Mucosa of descending colon (tissue), 3 donors: ENCODE results near the gene RAC3. TPM values are rescaled to one million over a fixed set of nuclear protein-coding genes. Genes with fewer than 3 reads are reported as not detected.
A peak's percentile ranks its signal among the peaks of the same experiment; 100 is the strongest.

Experiments used
- ATAC-seq: fragments of 200-7000 bp; cut with Tn5 transposase; one replicate; pipeline ENCODE4 v1.9.1; 2020; ENCODE audit warnings: mild to moderate bottlenecking, moderate library complexity
- DNase-seq, 3 donors: peaks; one replicate each; pipeline ENCODE4 v3.0.0-alpha.2; 2020
- H3K36me3 ChIP-seq: fragments of 200-600 bp; one replicate; pipeline ENCODE4 v1.8.0; 2021; ENCODE audit warnings: low read depth, mild to moderate bottlenecking
- H3K4me1 ChIP-seq: fragments of 200-600 bp; one replicate; pipeline ENCODE4 v1.8.0; 2021; ENCODE audit warnings: low read depth, mild to moderate bottlenecking
- H3K4me3 ChIP-seq: fragments of 200-600 bp; one replicate; pipeline ENCODE4 v1.8.0; 2021; ENCODE audit warnings: mild to moderate bottlenecking
- H3K9me3 ChIP-seq: fragments of 200-600 bp; one replicate; pipeline ENCODE4 v1.8.0; 2021; ENCODE audit warnings: mild to moderate bottlenecking
- CTCF ChIP-seq: fragments of 200-600 bp; IDR thresholded peaks from one replicate; pipeline ENCODE4 v1.8.0; 2022; ENCODE audit warnings: antibody characterized with exemption, mild to moderate bottlenecking
- intact Hi-C, 2 donors: fragments of 100-400 bp; cut with DNase I in 1 of 2; cut with micrococcal nuclease in 1 of 2; formaldehyde crosslinking; loops; one replicate each; pipeline versions ENCODE4 v1.11.0 to v1.11.1; 2022; cut with DNase I, micrococcal nuclease
- total RNA-seq, 3 donors: library from RNA; stranded (reverse); fragmentation: NEBNext Ultra II Directional in 2 of 3; extraction: Animal tissue kit (Norgen Biotek cat#: 25700) in 2 of 3; gene quantifications; one replicate each; pipeline versions ENCODE4 v1.2.1 to v1.2.4, GENCODE V29; 2021 to 2023
- donor health status: DM: no; HTN: no; CAD: no; lungs with moderate emphysema.
- donor health status: DM: no; HTN: no; CAD: no.
- donor health status: DM: no; HTN: yes; CAD: no.

The RAC3 gene
- total RNA-seq, 3 donors from 2014 or later, result 3.4 to 6.2 (median 4.2) TPM

DNA sequence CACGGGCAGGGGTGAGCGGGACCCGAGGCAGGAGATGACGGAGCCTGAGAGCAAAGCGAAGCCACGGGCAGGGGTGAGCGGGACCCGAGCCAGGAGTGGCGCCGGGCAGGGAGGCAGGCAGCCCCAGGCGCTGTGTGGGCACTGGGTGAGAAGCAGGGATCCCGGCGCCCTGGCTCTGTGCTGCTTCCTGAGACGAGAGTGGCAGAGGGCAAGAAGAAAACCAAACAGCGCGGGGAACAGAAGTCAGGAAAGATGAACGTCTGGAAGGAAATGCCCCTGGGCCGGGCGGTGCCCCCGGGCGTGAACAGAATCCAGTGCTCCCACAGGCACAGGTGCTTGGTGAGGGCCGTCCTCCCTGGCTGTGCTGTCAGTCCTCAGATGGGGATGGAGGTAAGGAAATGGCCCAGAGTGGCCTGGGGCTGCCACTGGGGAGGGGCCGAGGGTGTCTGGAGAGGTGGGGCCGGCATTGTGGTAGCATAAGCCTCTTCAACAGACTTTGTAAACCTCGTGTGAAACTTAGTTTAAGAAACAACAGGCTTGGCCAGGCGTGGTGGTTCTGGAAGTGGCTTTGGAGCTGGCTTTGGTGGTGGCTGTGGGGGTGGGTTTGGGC, 44.2 kb upstream of the RAC3 start:
- Histone ChIP-seq H3K36me3 (no peaks in the 10 kb centered on the region), H3K9me3 (no peaks in the 10 kb centered on the region), H3K4me1 (peaks cover 16% of the 10 kb centered on the region), H3K4me3 (no peak overlapping the region)
- ATAC-seq (no peak), DNase-seq (no peak)
- intact Hi-C loops, result no loop called here
- TF ChIP-seq CTCF, result no peak

DNA sequence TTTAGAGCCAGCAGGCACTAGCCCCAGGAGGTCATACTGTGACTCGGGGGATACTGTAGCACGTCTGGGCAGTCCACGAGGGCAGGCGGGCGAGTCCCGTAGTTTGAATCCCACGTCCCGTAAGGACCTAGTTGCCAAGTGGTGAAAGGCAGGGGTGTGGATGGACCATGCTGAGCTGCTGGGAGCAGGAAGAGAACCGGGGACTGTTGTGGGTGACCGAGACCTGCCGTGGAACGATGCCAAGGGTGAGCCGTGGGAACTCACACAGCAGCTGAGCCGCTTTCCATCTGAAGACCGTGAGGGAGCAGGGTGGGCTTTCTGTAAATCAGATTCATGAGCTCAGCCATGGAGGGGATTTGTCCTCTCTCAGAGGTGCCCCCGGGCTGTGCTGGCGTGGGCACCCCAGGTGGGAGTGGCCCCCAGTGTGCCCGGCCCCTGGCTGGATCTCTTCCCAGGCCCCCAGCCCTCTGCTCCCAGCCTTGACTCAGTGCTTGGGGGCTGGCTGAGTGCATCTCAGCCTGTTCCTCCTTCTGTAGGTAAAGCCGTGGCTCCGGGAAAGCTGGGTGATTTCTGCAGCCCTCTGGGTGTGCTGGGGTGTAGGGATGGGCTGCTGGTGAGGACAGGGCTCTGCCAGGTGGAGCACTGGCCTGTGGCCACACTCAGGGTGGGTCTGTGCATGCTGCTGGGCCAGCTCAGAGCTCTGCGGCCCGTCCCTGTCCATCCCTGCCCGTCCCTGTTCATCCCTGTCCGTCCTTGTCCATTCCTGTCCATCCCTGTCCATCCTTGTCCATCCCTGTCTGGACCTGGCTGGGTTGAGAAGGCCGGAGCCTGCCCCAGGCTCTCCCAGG, 40.4 kb upstream of the RAC3 start:
- H3K36me3 ChIP-seq, result no peaks in the 10 kb centered on the region

GRCh38 chr17:81991684-81992305, 39.7 kb upstream of the RAC3 start:
- H3K4me3 ChIP-seq, result no peak overlapping the region
- H3K4me1 ChIP-seq, result peaks cover 14% of the 10 kb centered on the region
- no peaks in the 10 kb centered on the region for H3K36me3 ChIP-seq
- DNase-seq, result peak; percentile 89 to 92 (median 92)
- peak; percentile 96 for ATAC-seq
- H3K9me3 ChIP-seq, result no peaks in the 10 kb centered on the region
- no peak for TF ChIP-seq CTCF
- intact Hi-C loops, result no loop called here

More for the DNA sequence above, 40.4 kb upstream of the RAC3 start:
- TF ChIP-seq CTCF, result no peak
- DNase-seq (peak in 1 of 3 donors; percentile 37), ATAC-seq (peak; percentile 20)
- intact Hi-C loops, result no loop called here
- Histone ChIP-seq H3K4me1 (peaks cover 14% of the 10 kb centered on the region), H3K4me3 (no peak overlapping the region), H3K9me3 (no peaks in the 10 kb centered on the region)

DNA sequence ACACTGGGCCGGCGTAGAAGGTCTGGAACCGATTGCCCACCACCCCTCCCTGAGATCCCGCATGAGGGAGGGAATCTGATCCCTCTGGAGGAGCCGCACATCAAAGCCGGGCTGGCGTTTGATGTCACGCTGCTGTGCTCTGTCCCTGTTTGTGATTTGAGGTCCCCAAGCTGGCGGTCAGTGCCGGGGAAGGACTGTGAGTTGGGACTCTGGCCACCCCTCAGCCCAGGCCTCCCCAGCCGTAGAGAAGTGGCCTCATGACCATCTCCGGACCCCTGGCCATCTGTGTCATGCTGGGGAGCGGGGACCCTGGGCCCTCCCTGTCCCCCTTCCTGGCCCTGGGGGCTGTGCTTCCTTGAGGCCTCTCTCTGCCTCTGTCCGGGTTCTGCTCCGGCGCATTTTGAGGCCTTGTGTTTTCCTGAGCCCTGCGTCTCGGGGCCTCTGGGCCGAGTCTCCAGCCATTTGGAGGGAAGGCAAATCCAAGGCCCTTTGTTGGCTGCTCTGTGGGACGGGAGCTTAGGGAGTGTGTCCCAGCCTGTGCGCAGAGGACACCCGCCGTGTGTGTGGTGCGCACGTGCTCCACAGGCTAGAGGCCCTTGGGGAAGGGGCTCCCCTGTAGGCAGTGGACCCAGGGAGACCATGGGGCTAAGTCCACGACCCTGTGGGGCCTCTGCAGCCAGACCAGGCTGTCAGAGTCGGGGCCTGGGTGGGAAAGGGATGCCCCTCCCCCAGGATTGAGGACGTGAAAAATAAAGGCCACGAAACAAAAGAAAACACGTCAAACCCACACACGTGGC, 39.0 kb upstream of the RAC3 start:
- Histone ChIP-seq H3K4me1 (peaks cover 14% of the 10 kb centered on the region), H3K36me3 (no peaks in the 10 kb centered on the region), H3K9me3 (no peaks in the 10 kb centered on the region), H3K4me3 (no peak overlapping the region)
- no peak for TF ChIP-seq CTCF
- DNase-seq, result no peak
- ATAC-seq, result no peak
- intact Hi-C loops, result no loop called here
